GM19372 (cell line): Measurements from ENCODE around the gene ZNF239.
A peak's percentile ranks its signal among the peaks of the same experiment; 100 is the strongest.
"Not testable (repeated sequence)": the region's sequence is repeated elsewhere in the genome, so short reads cannot be mapped to it uniquely, and the experiment has no call there.

Experiments
- ATAC-seq: cut with Tn5 transposase; IDR thresholded peaks from one replicate; pipeline ENCODE4 v1.9.1; 2021; ENCODE audit warnings: mild to moderate bottlenecking, low read depth, moderate library complexity; ENCODE audit not compliant: unreplicated experiment

ZNF239 gene

DNA sequence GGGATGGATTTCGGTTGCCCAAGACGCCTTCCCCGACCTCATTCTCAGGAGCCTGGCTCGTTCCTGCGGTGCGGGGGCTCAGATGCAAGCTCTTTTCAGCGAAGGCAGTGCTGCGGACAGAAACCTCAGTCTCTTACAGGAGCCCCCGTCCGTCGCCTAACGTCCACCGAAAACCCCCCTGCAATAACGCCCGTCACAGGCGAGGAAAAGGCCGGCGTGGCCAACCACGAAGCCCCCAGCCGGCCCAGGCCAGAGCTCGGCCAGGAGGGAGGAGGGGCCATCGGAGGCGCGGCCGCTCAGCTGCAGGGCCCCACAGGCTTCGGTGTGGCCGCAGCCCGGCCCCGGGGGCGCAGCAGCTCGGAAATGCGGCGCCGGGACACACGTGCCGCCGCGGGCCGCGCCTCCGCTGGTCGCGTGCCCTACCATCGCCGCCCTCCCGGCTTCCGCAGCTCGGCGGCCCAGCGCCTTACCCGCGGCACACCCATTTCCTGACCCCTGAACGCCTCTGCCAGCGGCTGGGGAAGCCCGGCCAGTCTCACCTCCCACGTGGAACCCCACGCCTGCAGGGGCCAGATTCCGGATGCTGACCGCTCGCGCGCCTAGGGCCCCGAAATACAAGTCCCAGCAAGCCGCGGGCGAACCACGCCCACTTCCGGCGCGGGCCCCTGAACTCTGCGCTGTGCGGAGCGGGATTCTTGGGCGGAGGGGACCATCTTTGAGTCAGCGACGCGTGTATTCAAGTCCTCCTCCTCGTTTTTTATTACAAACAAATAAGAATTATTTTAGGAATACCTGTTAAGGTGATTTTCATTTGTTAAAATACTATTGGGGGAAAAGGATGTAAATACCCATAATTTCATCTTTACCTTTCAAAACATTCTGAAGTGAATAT lies at the start of gene ZNF239:
ZNF239 (minus strand) TSS at position 616 of the 892 bp plus-strand sequence. CDS start 16,537 bp downstream, outside the sequence.
- ATAC-seq: peak; percentile 97

DNA sequence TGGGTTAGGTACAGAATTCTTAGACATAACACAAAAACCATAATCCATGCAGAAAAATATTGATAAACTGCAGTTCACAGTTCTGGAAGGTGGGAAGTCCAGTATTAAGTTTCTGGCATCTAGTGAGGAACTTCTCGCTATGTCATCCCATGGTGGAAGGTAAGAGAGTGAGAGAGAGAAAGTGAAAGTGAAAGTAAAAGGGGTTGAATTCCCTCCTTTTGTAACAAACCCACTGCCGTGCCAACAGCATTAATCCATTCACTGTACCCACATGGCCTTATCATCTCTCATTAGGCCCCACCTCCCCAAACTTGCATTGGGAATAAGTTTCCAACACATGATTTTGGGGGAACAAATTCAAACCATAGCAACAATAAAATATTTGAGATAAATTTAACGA lies 48.9 kb upstream of the ZNF239 start:
- ATAC-seq: no peak

DNA sequence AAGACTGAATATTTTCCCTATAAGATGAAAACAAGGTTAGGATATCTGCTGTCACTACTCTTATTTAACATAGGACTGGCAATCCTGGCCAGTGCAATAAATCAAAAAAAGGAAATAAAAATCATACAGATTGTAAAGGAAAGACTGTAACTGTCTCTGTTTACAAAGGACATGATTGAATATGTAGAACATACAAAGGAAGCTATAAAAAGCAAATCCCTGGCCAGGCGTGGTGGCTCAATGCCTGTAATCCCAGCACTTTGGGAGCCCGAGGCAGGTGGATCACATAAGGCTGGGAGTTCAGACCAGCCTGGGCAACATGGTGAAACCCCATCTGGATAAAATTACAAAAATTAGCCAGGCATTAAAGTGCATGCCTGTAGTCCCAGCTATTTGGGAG lies 47.6 kb upstream of the ZNF239 start:
- no peak for ATAC-seq

DNA sequence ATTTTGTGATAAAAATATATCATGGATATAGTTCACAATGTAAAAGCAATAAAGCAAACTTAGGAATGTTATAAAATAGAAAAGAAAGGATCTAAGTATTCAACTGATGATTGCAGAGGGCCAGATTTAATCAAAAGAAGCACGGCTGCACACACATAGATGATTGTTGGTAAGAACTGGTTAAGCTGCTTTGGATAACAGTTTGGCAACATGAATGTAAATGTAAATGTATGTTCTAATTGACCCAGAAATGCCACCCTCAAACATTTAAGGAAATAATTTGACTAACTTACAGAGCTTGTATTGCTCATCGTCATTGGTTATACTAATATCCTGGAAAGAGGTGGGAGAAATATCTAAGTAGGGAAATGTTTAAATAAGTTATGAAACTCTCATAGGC lies 45.0 kb upstream of the ZNF239 start:
- ATAC-seq: no peak

DNA sequence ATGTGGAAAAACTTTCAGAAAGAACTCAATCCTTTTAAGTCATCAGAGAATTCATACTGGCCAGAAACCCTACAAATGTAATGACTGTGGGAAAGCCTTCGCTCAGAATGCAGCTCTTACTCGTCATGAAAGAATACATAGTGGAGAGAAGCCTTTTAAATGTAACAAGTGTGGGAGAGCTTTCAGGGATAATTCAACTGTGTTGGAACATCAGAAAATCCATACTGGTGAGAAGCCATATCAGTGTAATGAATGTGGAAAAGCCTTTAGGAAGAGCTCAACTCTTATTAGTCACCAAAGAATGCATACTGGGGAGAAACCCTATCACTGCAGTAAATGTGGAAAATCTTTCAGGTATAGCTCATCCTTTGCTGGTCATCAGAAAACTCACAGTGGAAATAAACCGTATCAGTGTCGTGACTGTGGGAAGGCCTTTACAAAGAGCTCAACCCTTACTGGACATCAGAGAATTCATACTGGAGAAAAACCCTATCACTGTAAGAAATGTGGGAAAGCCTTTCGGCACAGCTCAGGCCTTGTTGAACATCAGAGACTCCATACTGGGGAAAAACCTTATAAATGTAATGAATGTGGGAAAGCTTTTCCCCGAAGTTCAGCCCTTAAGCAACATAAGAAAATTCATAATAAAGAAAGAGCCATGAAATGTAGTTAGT lies 42.4 kb upstream of the ZNF239 start:
- no peak for ATAC-seq

DNA sequence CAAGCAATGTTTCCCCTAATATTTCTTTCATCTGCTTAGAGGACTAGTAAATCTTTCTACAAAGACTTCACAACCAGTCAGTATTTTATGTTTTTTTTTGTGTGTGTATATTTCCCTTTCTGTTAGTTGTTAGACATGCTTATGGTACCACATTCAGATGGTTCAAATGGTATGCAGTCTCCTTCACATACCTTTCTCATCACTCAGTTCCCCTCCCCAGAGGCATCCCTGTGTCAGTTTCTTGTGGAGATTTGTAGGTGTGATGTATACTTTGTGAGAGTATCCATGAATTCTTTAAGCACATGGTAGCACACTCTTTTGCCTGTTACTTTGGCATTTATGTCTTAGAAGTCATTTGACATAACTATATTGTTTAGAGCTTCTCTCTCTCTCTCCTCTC lies 36.2 kb upstream of the ZNF239 start:
- ATAC-seq: no peak

DNA sequence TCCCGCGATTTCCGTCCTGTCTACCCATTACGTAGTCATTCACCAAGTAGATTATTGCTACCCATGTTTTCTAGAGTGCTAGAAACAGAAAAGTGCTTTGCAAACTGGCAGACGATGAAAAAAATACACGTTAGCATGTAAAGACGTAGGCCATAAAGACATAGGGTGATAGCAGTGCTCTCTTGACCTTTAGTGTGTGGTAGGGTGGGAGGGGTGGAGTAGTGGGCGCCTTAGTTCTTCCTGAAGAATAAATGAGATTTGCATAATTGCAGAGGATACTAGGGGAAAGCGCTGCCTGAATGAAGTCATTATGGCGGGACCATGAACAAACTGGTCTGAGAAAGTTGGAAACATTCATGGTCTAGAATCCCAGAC lies 32.8 kb upstream of the ZNF239 start:
- ATAC-seq: no peak

DNA sequence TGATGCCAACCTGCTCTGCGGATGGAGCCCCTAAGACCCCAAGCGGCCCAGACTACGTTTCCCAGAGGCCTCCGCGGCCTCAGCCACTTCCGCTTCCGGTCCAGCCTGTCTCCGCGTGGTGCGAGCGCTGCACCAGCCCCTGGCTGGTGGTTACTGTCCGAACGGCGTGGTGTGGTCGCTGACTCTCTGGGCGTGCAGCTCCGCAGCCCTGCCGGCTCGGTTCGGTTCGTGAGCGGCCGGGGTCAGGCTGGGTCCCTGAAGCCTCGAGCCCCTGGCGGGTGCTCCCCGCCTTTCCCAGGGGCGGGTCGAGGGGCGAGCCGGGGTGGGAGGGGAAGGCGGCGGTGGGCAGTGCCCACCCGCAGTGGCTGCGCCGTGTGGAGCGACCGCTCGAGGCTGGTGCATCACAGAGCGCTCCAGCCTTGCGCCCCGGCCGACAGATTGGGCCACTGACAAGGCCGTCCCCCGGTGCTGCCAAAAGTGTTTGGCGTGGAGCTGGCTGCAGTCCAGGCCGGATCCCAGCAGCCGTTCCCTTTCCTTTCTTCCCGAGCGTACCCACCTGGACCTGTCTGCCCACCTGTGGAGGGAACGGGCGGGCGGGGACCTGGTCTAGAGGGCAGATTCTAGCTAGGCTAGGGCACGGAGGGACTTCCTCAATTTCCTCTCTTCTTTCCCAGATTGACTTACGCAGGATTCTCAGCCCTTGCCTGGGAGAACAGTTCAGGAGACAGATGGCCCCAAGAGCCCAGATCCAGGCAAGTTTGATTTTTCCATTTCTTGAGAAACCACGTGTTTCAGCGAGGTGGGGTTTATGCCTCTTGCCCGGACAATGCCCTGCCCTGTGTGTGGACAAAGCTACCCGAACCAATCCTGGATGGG lies 32.1 kb upstream of the ZNF239 start, which contains the start of gene ZNF485:
ZNF485 (plus strand) TSS at position 116 of the 876 bp plus-strand sequence; CDS start at position 729, 613 bp downstream.
- peak; percentile 99 for ATAC-seq

DNA sequence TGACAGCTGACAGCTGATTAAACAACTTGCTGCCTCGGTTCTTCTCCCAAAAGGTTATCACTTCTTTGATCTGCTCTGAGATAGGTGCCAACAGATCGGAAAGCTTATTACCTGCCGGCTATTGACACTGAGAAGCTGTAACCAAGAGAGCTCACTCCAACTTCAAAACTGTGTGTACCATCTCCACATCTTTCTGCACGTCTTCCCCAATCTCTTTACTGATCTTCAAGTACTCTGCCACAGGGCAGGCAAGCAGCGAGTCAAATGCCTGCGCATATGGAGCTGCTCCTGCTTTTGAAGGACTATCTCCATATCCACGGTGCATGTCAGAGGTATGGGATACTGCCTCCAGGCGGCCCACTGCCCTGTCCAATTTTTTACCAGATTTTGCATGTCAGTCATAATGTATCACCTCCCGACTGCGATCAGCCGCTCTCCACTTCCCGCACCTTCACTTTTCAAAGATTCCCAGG lies 31.5 kb upstream of the ZNF239 start:
- ATAC-seq: peak; percentile 13

DNA sequence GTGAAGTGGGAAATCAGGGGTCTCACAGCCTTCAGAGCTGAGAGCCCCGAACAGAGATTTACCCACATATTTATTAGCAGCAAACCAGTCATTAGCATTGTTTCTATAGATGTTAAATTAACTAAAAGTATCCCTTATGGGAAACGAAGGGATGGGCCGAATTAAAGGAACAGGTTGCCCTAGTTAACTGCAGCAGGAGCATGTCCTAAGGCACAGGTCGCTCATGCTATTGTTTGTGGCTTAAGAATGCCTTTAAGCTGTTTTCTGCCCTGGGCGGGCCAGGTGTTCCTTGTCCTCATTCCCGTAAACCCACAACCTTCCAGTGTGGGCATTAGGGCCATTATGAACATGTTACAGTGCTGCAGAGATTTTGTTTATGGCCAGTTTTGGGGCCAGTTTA lies 27.2 kb upstream of the ZNF239 start:
- ATAC-seq: not testable (repeated sequence)

DNA sequence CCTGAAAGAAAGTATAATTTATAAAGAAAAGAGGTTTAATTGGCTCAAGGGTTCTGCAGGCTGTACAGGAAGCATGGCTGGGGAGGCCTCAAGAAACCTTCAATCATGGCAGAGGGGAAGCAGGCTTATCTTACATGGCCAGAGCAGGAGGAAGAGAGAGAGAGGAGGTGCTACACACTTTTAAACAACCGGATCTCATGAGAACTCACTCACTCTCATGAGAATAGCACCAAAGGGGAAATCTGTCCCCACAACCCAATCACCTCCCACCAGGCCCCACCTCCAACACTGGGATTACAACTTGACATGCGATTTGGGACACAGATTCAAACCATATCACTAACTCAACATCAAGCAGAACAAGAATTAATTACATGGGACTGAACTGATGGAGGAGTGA lies 24.9 kb upstream of the ZNF239 start:
- no peak for ATAC-seq

DNA sequence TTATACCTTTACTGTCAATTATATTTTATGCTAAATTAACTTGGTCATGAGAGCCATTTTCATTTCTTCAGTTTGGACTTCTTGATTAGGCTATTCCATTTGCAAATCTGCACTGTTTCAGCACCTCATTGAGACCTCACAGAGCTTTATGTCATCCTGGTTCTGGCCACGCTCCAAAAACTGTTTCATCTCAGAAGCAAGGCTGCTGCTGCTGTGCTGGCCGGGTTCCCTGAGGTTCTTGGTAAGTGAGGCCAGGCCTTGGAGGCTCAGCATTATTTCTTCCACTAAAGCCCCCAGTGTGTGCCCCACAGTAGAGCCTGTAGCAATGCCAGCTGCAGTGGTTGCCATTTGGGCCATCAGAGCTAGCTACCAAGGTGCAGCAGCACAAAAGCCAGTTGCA lies 24.0 kb upstream of the ZNF239 start:
- ATAC-seq: no peak

DNA sequence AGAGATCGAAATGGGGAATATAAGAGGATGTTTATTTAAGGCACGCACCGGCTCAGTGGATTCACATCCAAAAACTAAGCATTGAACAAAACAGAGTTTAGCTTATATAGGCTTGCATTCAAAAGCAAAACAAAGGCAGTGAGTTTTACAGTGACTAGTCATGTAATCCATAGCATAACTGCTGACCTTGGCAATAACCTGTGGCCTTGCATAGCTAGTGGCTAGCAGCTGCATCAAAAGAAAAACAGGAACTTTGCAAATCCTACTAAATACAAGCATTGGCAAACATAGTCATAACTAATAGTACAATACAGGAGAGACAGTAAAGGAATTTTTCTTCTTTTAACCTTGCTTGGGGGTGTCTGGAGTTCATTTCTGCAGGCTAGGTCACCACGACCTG lies 22.1 kb upstream of the ZNF239 start:
- no peak for ATAC-seq

DNA sequence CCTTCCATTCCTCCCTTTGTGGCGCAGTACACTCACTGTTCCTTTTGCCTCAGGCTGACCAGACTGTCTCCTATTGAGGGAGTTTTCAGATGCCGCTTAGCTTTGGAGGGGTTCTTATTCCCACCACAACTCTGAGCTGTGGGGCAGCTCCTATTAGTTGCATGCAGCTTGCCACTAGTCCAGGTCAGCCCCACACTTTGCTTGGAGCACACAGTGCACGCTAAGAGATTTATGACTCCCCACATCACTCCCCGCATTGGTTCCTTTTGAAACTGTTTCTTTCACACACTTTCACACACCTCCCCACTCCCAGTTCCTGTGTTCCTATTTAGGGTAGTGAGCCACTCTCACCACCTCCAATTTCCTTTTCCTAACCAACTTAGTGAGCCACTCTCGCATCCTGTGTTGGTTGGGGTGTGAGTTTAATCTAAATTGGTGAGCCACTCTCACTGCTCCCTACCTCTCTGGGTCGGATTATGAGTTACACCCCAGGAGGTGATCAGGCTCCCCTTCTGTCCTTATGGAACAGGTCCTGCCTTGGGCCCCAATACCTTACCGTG lies 21.4 kb upstream of the ZNF239 start:
- ATAC-seq: peak; percentile 44

DNA sequence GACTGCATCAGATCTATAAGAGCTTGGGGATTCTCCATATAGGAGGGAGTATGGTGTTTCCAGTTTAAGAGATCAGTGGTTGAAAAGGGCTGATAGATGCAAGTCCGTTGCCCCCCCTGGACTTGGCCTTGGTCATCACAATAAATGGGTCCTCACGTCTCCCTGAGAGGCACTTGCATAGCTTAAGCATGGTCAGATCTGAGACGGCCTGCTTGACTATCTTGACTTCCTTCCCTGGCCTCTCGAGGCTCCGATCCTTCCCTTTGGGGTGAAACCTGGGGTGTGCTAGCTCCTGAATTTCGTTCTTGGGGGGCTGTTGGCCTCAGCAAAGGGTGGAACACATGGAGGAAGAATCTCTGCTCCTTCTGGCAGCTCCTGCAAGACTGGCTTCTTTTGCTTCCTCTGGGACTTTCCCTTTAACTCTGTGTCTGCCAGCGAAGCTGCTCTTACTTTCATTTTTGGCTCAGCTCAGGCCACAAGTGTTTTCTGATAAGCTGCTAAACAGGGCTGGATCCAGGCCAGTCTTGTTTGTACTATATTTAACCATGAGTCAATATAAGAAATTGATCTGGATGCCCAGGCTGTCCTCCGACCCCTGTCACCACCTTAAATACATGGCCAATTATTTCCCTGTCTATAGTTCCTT lies 20.7 kb upstream of the ZNF239 start:
- ATAC-seq: peak; percentile 95

DNA sequence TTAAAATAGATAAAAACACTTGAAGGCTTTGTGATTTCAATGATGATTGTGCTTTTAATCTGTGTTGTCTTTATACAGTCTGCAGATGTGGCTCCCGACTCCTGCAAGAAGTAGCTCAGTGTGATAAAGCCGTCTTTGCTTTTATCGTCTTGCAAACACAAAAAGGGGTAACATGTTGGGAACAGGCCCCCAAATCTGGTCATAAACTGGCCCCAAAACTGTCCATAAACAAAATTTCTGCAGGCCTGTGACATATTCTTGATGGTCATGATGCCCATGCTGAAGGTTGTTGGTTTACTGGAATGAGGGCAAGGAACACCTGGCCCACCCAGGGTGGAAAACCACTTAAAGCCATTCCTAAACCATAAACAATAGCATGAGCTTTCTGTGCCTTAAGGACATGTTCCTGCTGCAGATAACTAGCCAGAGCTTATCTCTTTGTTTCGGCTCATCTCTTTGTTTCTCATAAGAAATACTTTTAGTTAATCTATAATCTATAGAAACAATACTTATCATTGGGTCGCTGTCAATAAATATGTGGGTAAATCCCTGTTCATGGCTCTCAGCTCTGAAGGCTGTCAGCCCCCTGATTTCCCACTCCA lies 17.0 kb upstream of the ZNF239 start:
- no peak for ATAC-seq

DNA sequence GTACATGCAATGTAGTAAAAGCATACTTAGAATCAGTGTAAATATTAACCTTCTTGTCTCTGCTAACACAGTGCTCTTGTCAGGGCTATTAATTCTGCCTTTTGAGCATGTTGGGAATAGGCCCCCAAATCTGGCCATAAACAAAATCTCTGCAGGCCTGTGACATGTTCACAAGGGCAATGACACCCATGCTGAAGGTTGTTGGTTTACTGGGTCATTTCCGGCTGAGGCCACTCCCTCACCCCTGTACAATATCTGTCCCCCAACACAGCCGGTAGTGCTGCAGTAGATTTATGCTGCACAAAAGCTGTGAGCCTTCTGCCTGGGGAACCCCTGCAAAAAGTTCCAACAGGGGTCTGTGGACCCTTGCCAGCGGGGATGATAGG lies 12.3 kb upstream of the ZNF239 start:
- ATAC-seq: not testable (repeated sequence)

DNA sequence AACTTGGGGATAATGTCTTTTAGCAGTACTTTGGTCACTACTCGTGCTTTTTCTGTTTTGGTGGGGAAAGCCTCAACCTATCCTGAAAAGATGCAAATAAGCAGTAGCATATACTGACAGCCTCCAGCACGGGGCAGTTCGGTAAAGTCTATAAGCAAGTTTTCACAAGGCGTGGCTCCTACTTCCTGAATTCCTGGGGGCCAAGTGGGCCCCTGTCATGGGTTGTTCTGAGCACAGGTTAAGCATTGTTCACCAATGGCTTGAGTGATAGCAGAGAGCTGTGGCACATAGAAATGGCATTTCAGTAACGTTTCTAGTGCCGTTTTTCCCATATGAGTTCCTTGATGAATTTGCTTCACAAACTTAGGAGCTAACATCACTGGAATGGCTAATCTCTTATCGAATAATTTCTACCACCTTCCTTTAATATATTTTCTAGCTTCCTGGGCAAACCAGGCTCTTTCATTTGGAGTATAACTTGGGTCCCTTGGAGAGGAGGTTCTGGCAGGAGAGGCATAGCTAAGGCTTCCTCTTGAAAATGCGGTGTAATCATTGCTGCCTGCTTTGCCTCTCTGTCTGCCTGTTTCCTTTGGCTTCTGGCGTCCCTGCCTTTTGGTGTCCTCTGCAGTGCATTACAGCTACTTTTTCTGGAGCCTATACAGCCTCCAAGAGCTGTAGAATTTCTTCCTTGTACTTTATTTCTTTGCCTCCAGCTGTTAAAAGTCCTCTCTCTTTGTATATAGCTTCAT lies 11.7 kb upstream of the ZNF239 start:
- no peak for ATAC-seq

DNA sequence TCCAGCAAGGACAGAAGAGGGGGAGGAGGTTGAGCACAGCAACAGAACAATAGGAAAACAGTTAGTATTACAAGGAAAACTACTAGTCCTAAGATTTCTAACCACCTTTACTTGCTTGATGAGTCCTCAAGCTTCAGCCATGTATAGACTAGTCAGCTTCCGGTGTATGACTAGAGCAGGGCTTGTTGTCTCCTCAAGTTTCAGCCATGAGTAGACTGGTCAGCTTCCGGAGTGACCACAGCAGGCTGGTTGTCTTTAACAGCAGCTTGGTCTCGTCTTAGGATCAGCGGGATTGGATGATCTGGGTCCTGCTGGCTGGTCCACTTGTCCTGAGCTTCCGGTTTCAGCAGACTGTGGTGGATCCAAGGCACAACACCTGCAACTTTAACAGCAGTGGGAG lies 10.6 kb upstream of the ZNF239 start:
- ATAC-seq: no peak
